Muscle of leg (tissue), 16 donors: ENCODE data around the gene ANAPC10. TPM values are rescaled to one million over a fixed set of nuclear protein-coding genes. Genes with fewer than 3 reads are reported as not detected.
A peak's percentile ranks its signal among the peaks of the same experiment; 100 is the strongest.
"Not testable (repeated sequence)": the region's sequence is repeated elsewhere in the genome, so short reads cannot be mapped to it uniquely, and the experiment has no call there.

Experiments used
- DNase-seq: peaks from one replicate; pipeline ENCODE4 v3.0.0; 2013
- H3K27ac ChIP-seq: one replicate; pipeline ENCODE4 v1.5.1; 2013; ENCODE audit warnings: mild to moderate bottlenecking, low read length, control low read depth
- H3K27me3 ChIP-seq: one replicate; pipeline ENCODE4 v1.6.1; 2013; ENCODE audit warnings: low read length; ENCODE audit not compliant: control insufficient read depth, insufficient read depth
- H3K36me3 ChIP-seq: one replicate; pipeline ENCODE4 v1.6.1; 2013; ENCODE audit warnings: low read length; ENCODE audit not compliant: control insufficient read depth, insufficient read depth
- H3K4me1 ChIP-seq: one replicate; pipeline ENCODE4 v1.6.1; 2013; ENCODE audit warnings: low read length; ENCODE audit not compliant: control insufficient read depth, insufficient read depth
- H3K4me3 ChIP-seq: one replicate; pipeline ENCODE4 v1.5.1; 2013; ENCODE audit warnings: low read length, control low read depth
- H3K9me3 ChIP-seq: replicated peaks from 2 replicates; pipeline ENCODE4 v1.6.1; 2013; ENCODE audit warnings: low read depth, low read length; ENCODE audit not compliant: control insufficient read depth
- WGBS: methylation state at CpG from one replicate; pipeline ENCODE4 v1.1.5; 2013; ENCODE audit warnings: missing lambda C conversion rate; ENCODE audit not compliant: insufficient coverage; 5-methylcytosine and 5-hydroxymethylcytosine counted together
- long read RNA-seq, 11 donors: transcript quantifications; one replicate each; lab custom pipeline, GENCODE V29; 2026
- polyA plus RNA-seq, 8 donors: library from polyadenylated mRNA; unstranded; fragments of 120-200 nt; gene quantifications; one replicate each; pipeline versions ENCODE4 v1.2.1 to v1.2.3, GENCODE V29; 2013; ENCODE audit warnings: inconsistent platforms in 1 of 8, low replicate concordance in 1 of 8; ENCODE audit not compliant: insufficient read length in 8 of 8, insufficient read depth in 1 of 8
- total RNA-seq: library from RNA; stranded (reverse); fragments of 120-200 nt; gene quantifications from one replicate; pipeline ENCODE4 v1.2.4, GENCODE V29; 2013

The ANAPC10 gene, protein sequence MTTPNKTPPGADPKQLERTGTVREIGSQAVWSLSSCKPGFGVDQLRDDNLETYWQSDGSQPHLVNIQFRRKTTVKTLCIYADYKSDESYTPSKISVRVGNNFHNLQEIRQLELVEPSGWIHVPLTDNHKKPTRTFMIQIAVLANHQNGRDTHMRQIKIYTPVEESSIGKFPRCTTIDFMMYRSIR
- total RNA-seq = 28.8 TPM
- 10 to 100 TPM; 14.8 to 21.2 (median 17.3) TPM for polyA plus RNA-seq
- long read RNA-seq, donor 1, partial matches to known transcripts = 0 of 5 reads
- long read RNA-seq, donor 1, other reads (novel, unspliced or antisense) = 0 of 5 reads
- long read RNA-seq, donor 2, partial matches to known transcripts = 0 of 1 reads
- long read RNA-seq, donor 2, other reads (novel, unspliced or antisense) = 0 of 1 reads
- long read RNA-seq, donor 3, transcript ANAPC10-201 (5 exons, 868 nt) = major isoform, 5 of 6 reads
- long read RNA-seq, donor 3, partial matches to known transcripts = 0 of 6 reads
- long read RNA-seq, donor 3, other reads (novel, unspliced or antisense) = 0 of 6 reads
- long read RNA-seq, donor 4, partial matches to known transcripts = 0 of 5 reads
- long read RNA-seq, donor 4, other reads (novel, unspliced or antisense) = 0 of 5 reads
- long read RNA-seq, donor 5, transcript ANAPC10-201 (5 exons, 868 nt) = minor isoform, 6 of 30 reads
- long read RNA-seq, donor 5, transcript ANAPC10-209 (5 exons, 1,025 nt) = major isoform, 14 of 30 reads
- long read RNA-seq, donor 5, partial matches to known transcripts = 0 of 30 reads
- long read RNA-seq, donor 5, other reads (novel, unspliced or antisense) = 5 of 30 reads
- long read RNA-seq, donor 6, transcript ANAPC10-209 (5 exons, 1,025 nt) = major isoform, 10 of 13 reads
- long read RNA-seq, donor 6, partial matches to known transcripts = 0 of 13 reads
- long read RNA-seq, donor 6, other reads (novel, unspliced or antisense) = 0 of 13 reads
- long read RNA-seq, donor 7, transcript ANAPC10-209 (5 exons, 1,025 nt) = major isoform, 8 of 11 reads
- long read RNA-seq, donor 7, partial matches to known transcripts = 0 of 11 reads
- long read RNA-seq, donor 7, other reads (novel, unspliced or antisense) = 0 of 11 reads
- long read RNA-seq, donor 8, transcript ANAPC10-209 (5 exons, 1,025 nt) = major isoform, 8 of 11 reads
- long read RNA-seq, donor 8, partial matches to known transcripts = 0 of 11 reads
- long read RNA-seq, donor 8, other reads (novel, unspliced or antisense) = 0 of 11 reads
- long read RNA-seq, donor 9, transcript ANAPC10-209 (5 exons, 1,025 nt) = major isoform, 5 of 9 reads
- long read RNA-seq, donor 9, partial matches to known transcripts = 0 of 9 reads
- long read RNA-seq, donor 9, other reads (novel, unspliced or antisense) = 0 of 9 reads
- long read RNA-seq, donor 10, transcript ANAPC10-209 (5 exons, 1,025 nt) = major isoform, 13 of 65 reads
- long read RNA-seq, donor 10, transcript ANAPC10-201 (5 exons, 868 nt) = minor isoform, 7 of 65 reads
- long read RNA-seq, donor 10, partial matches to known transcripts = 31 of 65 reads
- long read RNA-seq, donor 10, other reads (novel, unspliced or antisense) = 14 of 65 reads
- long read RNA-seq, donor 11, partial matches to known transcripts = 0 of 8 reads
- long read RNA-seq, donor 11, other reads (novel, unspliced or antisense) = 0 of 8 reads

GRCh38 chr4:145097821-145098674, at the start of gene ANAPC10, which contains the start of gene ABCE1:
ANAPC10 (minus strand) TSS chr4:145098196; CDS start chr4:145096099, 2,097 bp downstream.
ABCE1 (plus strand) TSS chr4:145098311; CDS start chr4:145104413, 6,102 bp downstream.
- Histone ChIP-seq H3K9me3 (peaks cover 13% of the 10 kb centered on the region), H3K27ac (peak within 1 kb of the TSS; percentile 99), H3K27me3 (no peaks in the 10 kb centered on the region), H3K36me3 (peaks cover 18% of the 10 kb centered on the region), H3K4me3 (peak within 1 kb of the TSS; percentile 84), H3K4me1 (peaks cover 6% of the 10 kb centered on the region)
- DNase-seq = peak; percentile 99
- WGBS = under 1% methylated on average over 61 of the region's 67 CpGs

DNA sequence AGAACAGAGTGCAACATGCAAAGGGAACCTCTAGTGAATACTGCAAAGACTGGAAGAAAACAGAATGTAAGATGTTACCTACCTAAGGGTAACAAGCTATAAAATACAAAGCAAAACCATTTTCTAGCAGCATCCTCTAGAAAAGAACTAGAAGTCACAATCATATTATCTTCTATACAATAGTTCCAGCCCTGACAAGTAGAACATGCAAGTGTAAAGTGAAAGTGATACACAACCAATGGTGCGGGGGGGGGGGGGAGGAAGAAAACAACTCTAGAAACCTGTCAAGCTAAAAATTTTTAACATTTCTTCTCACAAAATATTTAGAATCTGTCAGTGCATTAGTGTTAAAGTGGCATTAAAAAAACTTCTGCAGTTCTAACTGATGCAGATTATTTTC, 38.2 kb upstream of the ANAPC10 start:
- H3K4me3 ChIP-seq, H3K9me3 ChIP-seq, H3K4me1 ChIP-seq, H3K27ac ChIP-seq, H3K27me3 ChIP-seq, DNase-seq: not testable (repeated sequence)
- peaks cover 35% of the 10 kb centered on the region for H3K36me3 ChIP-seq
- no CpG with 5 or more reads among the region's 1 CpG for WGBS

GRCh38 chr4:145132511-145133098, 34.6 kb upstream of the ANAPC10 start:
- Histone ChIP-seq H3K9me3 (no peaks in the 10 kb centered on the region), H3K4me3 (no peak overlapping the region), H3K36me3 (peaks cover 14% of the 10 kb centered on the region), H3K4me1 (no peaks in the 10 kb centered on the region), H3K27me3 (no peaks in the 10 kb centered on the region), H3K27ac (no peak overlapping the region)
- 68% methylated on average over 2 of the region's 5 CpGs for WGBS
- DNase-seq = peak; percentile 24

GRCh38 chr4:145131848-145132247, 33.9 kb upstream of the ANAPC10 start:
- no peak for DNase-seq
- H3K27ac ChIP-seq = no peak overlapping the region

DNA sequence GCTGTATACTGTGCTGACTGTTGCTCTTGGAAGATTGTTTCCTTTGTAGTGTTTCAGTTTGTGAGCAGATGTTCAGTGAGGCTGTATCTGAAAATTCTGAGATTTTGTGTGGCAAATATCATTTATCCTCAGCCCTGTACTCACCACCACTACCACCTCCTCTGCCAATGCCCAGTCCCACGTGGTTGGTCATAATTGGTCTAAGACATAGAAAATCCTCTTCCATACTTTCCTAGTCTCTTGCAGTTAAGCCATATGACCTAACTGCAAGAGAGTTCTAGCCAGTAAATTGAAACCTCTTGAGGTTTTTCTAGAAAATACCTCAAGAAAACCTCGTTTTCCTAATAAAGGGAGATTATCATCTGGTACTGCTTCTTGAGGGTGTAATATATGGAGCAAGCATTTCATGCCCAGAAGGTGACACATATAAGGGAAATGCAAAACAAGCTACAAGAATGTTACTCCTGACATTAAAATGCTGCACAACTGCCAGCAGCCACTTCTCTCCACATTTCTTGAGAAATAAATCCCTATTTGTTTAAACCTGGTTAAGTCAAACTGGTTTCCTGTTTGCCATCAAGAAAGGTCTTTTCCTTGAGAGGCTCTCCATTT, 32.9 kb upstream of the ANAPC10 start:
- WGBS = no CpG with 5 or more reads among the region's 2 CpGs
- H3K36me3 ChIP-seq = peaks cover 13% of the 10 kb centered on the region
- H3K27me3 ChIP-seq = no peaks in the 10 kb centered on the region
- no peak overlapping the region for H3K4me3 ChIP-seq
- no peaks in the 10 kb centered on the region for H3K4me1 ChIP-seq
- H3K27ac ChIP-seq = no peak overlapping the region
- peak; percentile 7 for DNase-seq
- no peaks in the 10 kb centered on the region for H3K9me3 ChIP-seq

More at GRCh38 chr4:145131848-145132247, 33.9 kb upstream of the ANAPC10 start:
- Histone ChIP-seq H3K9me3 (no peaks in the 10 kb centered on the region), H3K27me3 (no peaks in the 10 kb centered on the region), H3K4me1 (no peaks in the 10 kb centered on the region), H3K4me3 (no peak overlapping the region), H3K36me3 (peaks cover 9% of the 10 kb centered on the region)
- 88% methylated on average over 6 of the region's 12 CpGs for WGBS

DNA sequence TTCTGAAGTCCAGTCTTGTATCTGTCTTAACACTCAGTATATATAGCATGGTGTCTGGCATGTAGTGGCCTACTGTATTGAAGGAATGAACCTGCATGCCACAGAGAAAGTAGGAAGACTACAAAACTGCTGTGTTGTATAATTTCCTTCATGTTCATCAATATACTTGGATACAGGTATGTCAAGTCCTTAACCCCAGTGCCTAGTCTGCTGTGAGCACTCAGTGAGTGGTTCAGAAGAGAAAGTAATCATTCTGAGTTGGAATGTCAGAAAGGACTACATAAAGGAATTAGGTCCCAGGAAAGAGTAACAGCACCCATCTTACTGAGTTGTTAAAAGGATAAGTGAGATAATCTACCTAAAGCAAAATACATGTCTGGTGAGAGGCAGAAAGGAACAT, 32.1 kb upstream of the ANAPC10 start:
- DNase-seq = no peak
- H3K36me3 ChIP-seq = peaks cover 20% of the 10 kb centered on the region
- no peak overlapping the region for H3K27ac ChIP-seq
- H3K4me3 ChIP-seq = no peak overlapping the region
- no peaks in the 10 kb centered on the region for H3K4me1 ChIP-seq
- no peaks in the 10 kb centered on the region for H3K27me3 ChIP-seq
- H3K9me3 ChIP-seq = no peaks in the 10 kb centered on the region

DNA sequence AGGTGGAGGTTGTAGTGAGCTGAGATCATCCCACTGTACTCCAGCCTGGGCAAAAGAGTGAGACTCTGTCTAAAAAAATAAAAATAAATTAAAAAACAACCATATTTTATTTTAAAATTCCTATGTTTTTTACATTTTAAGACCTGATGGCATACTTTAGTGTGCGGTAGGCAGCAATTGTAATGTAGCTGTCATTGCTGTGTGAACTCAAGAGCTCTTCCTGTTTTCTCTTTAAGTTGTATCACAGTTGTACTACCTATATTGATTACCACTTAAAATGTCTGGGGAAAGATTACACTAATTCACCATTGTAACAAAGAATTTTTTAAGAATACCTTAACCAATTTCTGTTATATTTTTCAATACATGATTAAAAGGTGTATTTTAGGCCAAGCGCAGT, 27.4 kb upstream of the ANAPC10 start:
- no CpG with 5 or more reads among the region's 2 CpGs for WGBS
- Histone ChIP-seq H3K27ac (no peak overlapping the region), H3K27me3 (no peaks in the 10 kb centered on the region), H3K9me3 (no peaks in the 10 kb centered on the region), H3K4me1 (no peaks in the 10 kb centered on the region), H3K36me3 (peaks cover 29% of the 10 kb centered on the region), H3K4me3 (no peak overlapping the region)
- no peak for DNase-seq

DNA sequence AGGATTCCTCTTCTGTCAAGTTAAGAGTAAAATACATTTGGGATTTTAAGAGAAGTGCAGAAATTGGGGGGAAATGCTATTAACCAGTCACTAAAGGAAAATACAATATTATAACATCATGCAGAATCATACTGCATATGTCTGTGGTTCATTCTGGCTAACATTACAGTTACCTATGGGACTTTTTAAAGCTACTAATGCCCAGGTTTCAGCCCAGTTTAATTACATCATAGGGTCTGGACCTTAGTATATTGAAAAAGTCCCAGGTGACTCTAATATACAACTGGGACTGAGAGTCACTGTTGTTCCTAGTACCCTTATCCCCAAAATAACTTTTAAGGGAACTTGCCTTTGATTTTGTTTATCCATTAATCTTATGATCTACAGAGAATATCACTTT, 10.1 kb upstream of the ANAPC10 start:
- Histone ChIP-seq H3K4me3 (no peak overlapping the region), H3K27me3 (no peaks in the 10 kb centered on the region), H3K4me1 (no peaks in the 10 kb centered on the region), H3K27ac (no peak overlapping the region), H3K9me3 (no peaks in the 10 kb centered on the region), H3K36me3 (peaks cover 13% of the 10 kb centered on the region)
- DNase-seq = no peak
